Suppressor macrophage (primary cell): ENCODE data around the gene SLC9A8.

Experiments
- DNase-seq, 4 experiments: peaks; one replicate each; pipeline ENCODE4 v3.0.0-alpha.2; 2020 to 2022

Gene SLC9A8

DNA sequence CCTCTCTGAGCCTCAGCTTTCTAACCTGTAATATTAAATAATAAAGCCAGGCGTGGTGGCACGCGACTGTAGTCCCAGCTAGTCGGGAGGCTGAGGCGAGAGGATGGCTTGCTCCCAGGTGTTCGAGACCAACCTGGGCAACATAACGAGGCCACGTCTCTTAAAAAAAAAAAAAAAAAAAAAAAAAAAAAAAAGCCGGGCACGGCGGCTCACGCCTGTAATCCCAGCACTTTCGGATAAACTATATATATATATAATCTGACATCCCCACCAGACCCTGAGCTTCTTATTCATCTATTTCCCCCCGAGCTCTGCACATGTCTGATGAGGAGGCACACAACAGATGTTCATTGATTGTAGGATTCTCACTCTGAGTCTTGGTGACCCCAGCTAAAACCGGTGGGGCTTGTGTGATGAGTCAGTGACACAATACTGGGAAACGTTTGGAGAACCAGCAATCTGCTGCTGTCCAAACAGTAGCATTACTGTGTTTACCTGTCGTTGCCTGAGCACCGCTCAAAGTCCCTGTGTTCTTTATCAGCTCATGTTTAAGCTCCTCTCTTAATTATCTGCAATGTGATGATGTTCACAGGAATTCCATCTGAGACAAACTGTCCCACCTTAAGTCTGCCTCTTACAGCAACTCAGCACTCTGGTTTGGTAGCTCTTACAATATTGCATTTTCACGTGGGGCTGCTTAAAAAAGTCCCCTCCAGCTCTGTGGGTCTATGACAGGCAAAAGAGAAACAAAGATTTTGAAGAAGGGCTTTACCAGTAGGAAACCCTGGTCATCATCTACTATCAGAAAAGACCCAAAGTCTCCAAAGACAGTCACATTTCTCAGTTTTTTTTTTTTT lies 103.7 kb downstream of the SLC9A8 start:
- DNase-seq, result no peak

DNA sequence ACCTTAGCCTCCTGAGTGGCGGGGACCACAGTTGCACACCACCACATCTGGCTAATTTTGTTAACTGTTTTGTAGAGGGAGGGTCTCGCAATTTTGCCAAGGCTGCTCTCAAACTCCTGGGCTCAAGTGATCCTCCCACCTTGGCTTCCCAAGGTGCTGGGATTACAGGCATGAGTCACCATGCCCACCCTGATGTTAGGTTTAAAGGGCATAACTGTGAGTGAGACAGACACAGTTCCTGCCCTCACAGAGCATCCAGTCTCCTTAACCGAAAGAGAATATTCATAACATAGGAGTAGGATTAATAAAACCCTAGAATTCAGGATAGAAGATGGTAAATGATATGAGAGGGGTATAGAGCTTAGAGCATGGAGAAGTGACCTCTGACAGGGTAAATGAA lies 105.8 kb downstream of the SLC9A8 start:
- no peak for DNase-seq

DNA sequence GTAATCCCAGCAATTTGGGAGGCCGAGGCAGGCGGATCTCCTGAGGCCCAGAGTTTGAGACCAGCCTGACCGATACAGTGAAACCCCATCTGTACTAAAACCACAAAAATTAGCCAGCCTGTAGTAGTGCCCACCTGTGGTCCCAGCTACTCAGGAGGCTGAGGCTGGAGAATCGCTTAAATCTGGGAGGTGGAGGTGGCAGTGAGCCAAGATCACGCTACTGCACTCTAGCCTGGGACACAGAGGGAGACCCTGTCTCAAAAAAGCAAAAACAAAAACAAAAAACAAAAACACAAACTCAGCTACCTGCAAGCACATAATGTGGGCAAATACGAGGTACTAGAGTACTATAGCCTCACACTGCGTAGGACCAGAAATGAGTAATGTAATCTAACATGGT lies 106.4 kb downstream of the SLC9A8 start:
- no peak for DNase-seq

DNA sequence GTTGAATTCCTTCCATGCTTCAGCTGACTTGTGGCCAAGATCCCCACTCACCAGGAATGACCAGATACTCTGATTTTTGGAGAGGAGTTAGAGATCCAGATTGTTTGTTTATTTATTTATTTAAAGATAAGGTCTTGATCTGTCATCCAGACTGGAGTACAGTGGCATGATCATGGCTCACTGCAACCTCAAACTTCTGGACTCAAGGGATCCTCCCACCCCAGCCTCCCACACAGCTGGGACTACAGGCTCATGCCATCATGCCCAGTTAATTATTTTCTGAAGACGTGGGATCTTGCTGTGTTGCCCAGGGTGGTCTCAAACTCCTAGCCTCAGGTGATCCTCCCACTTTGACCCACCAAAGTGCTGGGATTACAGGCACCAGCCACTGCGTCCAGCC lies 106.8 kb downstream of the SLC9A8 start:
- DNase-seq, result peak in 2 of 4 experiments; percentile 49 to 53

DNA sequence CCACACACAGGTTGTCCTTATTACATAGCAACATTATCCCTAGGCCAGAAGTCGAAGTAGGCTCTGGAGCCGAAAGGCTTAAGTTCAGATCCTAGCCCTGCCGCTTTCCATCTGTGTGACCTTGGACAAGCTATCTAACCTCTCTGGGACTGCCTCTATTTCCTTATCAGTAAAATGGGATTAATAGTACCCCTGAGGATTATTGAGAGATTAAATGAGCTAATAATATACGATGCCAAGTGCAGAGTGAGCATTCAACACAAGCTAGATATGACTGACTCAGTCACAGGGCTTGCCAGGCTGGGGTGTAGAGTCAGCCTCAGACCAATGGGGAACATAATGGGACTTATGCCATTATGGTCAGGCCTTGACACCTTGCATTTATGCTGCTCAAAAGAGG lies 111.6 kb downstream of the SLC9A8 start:
- DNase-seq, result no peak

DNA sequence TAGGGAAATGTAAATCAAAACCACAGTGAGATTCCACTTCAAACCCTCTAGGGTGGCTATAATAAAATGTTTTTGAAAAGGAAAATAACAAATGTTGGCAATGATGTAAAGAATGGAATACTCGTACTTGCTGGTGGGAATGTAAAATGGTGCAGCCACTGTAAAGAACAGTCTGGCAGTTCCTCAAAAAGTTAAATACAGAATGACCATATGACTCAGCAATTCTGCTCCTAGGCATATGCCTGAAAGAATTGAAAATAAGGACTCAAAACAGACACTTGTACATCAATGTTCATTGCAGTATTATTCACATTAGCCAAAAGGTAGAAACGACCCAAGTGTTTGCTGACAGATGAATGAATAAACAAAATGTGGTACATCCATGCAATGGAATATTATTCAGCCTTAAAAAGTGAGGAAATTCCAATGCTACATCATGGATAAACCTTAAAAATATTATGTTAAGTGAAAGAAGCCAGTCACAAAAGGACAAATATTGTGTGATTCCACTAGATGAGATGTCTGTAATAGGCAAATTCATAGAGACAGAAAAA lies 113.3 kb downstream of the SLC9A8 start:
- peak in 2 of 4 experiments; percentile 46 to 62 for DNase-seq

DNA sequence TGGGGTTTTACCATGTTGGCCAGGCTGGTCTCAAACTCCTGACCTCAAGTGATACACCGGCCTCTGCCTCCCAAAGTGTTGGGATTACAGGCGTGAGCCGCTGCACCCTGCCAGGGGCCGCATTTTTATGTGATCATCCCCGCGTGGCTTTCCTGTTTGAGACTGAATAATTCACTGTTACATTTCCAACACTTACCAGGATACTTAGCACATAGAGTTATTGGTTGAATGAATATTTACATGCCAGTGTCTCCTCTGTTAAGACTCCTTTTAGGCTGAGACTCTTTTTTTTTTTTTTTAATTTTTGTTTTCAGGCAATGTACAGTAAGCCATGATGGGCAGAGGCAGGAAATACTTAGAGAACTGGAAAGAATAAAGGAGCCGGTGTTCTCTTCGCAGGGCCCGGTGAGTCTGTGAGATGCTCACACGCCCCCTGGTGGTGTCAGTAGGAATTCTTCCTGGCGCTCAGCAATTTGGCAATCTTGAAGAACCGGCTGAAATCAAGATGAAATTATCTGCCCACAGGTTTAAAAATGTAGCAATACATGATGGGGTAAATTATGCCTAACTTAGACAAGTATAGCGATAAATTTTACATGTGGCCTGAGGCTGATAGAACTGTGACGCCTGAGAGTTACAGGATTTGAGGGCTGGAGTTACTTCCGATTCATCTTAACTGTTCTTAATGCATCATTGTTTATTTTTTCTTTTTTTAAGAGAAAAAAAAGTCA lies 115.9 kb downstream of the SLC9A8 start:
- DNase-seq, result peak; percentile 87 to 90 (median 90)

DNA sequence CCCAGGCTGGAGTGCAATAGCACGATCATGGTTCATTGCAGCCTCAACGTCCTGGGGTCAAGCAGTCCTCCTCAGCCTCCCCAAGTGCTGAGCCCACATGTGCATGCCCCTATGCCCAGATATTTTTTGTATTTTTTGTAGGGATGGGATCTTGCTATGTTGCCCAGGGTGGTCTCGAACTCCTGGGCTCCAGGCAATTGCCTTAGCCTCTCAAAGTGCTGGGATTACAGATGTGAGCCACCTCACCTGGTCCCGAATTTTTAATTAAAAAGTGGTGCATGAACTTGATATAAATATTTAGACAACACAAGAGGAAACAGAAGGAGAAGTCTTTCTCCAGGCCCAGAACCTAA lies 116.5 kb downstream of the SLC9A8 start:
- no peak for DNase-seq

DNA sequence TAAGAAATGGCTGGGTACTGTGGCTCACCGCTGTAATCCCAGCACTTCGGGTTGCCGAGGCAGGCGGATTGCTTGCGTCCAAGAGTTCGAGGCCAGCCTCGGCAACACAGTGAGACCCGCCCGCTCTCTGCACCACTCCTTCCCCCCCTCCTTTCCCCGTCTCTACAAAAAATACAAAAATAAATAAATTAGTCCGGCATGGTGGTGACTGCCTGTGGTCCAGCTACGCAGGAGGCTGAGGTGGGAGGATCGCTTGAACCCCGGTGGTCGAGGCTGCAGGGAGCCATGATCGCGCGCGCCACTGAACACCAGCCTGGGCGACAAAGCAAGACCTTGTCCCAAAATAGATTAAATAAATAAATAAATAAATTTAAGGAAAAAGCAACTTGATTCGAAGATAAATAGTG lies 123.1 kb downstream of the SLC9A8 start:
- no peak for DNase-seq

DNA sequence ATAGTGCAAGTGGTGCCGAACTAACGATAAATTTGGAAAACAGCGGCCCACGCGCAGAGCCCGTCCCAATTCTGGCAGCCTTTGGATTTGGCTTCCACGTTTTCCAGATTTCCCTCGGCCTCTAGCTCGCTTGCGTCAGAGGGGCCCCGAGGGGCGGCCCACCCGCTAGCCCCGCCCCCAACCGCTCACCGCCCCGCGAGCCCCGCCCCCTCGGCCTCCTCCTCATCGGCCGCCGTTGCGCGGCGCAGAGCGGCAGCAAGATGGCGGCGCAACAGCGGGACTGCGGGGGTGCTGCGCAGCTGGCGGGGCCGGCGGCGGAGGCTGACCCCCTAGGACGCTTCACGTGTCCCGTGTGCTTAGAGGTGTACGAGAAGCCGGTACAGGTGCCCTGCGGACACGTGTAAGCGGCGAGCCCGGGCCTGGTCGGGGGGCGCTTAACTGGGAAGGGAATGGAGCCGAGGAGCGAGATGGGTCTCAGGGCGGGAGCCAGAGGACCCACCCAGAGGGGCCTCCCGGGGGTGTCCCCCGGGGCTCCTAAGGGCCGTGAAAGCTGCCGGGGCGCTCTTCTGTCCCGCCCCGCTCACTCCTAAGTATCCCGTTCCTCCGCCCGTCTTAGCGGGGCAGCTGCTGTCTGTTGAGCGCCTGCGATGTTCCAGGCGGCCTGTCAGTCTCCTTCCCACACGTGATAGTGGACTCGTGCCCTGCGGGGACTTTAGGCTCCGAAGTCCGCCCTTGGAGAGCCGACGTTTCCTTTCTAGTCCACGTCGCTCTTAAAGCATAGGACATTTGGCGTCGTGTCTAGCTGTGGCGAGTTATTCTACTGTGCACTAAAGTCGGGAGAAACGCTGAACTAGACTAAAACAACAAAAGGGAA lies 123.8 kb downstream of the SLC9A8 start, which contains the start of gene RNF114:
TSS of gene RNF114 (plus strand) at position 245 of the 874 bp plus-strand sequence. CDS start at position 261, 16 bp downstream.
- DNase-seq, result peak; percentile 95 to 99 (median 97)

DNA sequence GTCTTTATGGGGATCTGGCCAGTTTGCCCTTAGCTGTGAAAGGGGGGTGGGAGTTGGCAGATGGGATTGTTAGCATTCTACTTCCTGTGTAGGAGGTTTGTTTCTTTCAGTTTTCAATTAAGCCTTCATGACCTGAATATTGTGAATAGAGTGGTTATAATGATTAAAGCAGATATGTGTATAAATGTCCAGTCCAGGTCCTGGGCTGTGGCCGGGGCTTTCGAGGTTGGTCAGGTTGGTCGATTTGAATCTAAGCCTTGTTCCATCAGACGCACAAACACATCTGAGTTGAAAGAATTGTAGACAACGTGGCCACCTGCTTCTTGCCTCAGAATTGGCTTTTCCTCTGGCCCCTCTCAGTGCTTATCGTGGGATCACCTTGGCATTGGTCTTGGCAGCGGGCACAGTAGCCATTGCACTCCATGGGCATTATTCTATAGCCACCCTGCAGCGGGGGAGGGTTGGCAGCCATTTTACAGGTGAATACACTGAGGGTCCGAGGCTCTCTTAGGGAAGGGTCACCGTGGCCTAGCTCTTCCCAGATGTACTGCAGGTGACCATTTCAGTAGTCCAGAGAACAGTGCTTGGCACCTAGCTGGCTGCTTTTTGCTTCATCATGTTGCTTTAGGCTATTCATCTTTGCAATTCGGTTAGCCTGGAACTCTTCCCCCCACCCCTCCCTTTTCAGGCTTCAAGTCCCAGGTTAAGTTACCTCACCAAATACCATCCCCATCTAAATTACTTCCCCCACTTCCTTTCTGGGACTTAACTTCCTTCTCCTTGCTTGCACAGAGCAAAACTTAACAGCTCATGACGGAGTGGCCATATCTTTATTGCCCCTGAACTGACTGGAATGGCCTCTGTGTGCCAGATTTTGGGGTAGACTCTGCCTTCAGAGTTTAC lies 124.7 kb downstream of the SLC9A8 start:
- DNase-seq, result peak in 3 of 4 experiments; percentile 35 to 55 (median 49)

DNA sequence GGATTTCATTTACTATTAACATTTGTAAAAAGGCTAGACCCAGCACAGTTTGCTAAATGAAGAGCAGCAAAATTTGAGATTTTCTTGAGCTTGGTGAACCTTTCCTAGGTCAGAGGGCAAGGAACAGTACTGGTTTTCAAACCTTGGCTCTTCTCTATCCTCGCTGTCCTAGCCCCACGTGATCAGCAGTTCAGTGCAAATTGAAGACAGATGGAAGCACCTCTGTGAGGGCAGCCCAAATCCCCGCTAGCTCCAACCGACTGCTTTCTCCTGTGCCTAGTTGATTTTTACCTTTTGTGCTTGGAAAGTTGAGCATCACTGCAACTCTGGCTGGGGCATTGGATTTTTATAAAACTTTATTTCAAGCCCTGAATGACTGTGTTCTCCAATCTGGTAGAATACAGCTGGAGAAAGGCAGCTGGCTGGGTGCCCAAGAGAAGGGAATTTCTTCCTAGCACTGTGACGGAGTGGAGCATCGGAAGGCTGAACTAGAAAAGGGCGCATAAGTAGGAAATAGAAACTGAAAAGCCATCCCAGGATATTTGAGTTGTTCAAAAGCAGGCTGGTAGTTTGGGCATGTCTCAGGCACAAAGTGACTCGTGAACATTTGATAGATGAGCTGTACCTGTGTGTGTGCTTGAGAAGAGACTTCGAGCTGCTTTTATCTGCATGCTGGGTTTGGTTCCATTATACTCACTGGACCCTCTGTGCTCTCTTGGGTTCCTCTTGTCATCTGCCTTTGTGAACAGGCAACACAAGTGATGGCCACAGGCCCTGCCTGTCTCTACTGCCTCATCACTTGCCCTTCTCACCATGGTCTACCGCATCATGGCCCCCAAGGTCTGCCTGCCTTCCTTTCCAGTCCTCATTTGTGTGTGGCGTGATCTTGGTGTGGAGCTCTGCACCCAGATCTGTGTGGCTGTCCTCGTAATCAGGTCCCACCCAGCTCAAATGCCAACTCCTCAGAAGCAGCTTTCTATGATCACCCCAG lies 125.8 kb downstream of the SLC9A8 start:
- no peak for DNase-seq

DNA sequence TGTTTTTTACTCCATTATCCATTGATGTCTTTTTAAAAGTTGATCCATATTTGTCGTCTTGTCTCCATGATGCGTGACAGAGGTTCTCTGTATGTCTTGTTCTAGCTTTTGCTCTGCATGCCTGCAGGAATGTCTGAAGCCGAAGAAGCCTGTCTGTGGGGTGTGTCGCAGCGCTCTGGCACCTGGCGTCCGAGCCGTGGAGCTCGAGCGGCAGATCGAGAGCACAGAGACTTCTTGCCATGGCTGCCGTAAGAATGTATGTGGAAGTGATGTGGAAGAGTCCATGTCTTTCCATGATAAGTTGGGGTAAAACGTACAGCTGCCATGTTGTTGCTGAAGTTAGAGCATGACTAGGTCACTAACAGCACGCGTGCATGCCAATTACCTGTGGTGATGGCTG lies 128.8 kb downstream of the SLC9A8 start:
- DNase-seq, result no peak
